GM19328 (cell line): ENCODE measurements around the gene LEMD2.

Experiments
- ATAC-seq: cut with Tn5 transposase; IDR thresholded peaks from one replicate; pipeline ENCODE4 v1.9.1; 2021; ENCODE audit warnings: mild to moderate bottlenecking, moderate library complexity; ENCODE audit not compliant: unreplicated experiment

The LEMD2 gene

GRCh38 chr6:33820243-33820642 lies 31.3 kb upstream of the LEMD2 start:
- no peak for ATAC-seq

DNA sequence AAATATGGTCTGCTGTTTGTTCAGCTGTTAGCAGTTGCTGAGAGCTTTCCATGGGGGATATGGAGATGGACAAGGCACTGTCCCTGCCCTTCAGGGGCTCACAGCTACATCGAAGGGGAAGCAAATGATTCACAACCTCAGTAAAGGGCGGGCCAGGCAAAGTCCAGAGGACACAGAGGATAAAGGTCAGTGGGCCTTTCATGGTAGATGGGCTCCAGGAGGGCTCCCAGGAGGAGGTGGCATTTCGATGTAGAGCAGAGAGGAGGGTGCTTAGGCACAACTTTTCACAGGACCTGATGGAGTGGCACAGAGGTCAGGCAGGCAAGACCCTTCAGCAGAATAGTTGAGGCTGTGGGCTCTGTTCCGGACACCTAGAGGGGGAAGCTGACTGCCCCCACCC lies 30.1 kb upstream of the LEMD2 start:
- no peak for ATAC-seq

DNA sequence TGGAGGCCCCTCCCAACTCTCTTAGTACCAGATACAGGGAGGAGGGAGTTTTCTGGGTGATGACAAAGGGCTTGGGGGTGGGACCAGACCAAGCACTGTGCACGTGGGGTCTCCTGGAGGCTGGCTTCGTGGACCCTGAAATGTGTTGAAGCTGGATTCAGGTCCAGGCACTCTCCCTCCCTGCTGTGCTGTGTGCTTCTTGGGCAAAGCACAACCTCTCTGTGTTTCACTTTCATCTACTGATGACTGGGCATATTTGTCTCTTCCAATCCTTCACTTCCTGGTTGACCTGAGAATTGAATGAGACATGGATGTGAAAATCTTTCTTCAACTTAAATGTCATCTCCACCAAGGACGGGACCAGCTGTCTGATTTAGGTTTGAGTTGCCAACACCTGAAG lies 29.4 kb upstream of the LEMD2 start:
- no peak for ATAC-seq

DNA sequence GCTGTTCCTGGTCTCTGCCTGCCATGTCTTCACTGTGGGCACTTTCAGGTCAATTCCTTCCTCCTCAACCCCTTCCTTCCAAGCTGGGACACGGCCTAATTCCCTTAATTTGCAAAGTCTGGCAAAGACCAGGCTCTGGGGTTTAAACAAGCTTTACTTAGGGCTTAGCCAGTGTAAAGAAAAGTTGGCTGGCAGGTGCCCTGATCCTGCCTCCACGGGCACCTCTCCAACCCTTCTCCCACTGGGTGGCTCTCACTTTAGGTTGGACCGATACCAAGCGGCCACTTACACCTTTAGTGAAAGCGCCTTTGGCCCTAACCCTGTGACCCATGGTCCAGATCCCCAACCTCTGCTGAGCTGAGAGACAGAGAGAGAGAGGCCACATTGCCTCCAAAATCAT lies 28.6 kb upstream of the LEMD2 start:
- ATAC-seq, result no peak

DNA sequence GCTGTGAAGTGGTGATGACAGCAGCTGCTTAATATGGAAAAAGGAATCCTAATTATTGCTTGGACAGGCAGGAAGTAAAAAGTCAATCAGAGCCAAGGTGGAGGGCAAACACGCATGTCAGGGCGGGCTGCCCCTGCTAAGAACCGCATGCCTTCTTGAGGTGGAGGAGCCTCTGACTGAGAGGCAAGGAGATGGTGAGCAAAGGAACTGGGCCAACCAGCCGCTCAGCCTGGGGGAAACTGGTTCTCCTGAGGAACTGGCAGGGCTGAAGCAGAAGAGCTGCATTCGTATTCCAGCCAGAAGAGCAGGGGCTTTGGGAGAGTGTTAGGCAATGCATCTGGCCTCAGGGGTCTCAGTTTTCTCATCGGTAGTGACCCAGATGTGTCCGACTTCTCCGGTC lies 28.0 kb upstream of the LEMD2 start:
- ATAC-seq, result no peak

GRCh38 chr6:33815854-33816253 lies 26.9 kb upstream of the LEMD2 start:
- no peak for ATAC-seq

GRCh38 chr6:33813990-33814985 lies 25.4 kb upstream of the LEMD2 start:
- ATAC-seq, result no peak

GRCh38 chr6:33813246-33813904 lies 24.4 kb upstream of the LEMD2 start:
- no peak for ATAC-seq

DNA sequence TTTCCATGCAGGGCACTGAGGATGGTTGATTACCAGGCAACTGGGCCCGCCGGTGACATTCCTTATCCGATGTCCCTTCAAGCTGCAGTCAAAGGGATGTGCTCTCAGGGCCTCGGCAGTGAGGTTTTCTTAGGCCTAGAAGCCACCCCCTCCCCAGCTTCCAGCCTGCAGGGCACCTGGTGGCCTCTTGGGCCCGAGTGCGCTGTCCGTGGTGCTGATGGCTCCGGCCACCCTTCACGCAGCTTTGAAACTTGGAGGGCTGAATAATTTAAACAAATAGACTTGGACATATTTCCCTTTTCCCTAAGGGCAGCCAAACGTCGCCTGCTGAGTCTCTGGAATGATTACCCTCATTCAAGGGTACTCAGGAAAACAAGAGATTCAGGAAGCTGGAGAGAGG lies 23.7 kb upstream of the LEMD2 start:
- ATAC-seq, result no peak

DNA sequence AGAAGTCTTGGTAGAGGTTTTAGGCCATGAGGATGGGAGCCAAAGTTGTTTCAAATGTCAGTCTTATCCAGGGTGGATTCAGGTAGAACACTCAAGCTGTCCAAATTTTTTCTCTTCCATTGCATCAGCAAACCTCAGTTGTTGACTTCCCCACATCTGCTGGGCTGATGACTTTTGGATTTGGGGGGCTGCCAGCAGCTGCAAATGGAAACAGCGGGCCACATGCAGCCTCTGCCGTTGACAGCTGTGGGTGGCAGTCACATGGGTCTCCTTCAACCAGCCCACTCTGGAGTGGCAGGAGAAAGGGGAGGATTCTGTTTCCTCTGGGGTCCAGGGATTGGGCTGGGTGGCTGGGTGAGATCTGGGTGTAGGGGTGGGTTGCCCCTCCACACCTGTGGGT lies 20.7 kb upstream of the LEMD2 start:
- ATAC-seq, result no peak

DNA sequence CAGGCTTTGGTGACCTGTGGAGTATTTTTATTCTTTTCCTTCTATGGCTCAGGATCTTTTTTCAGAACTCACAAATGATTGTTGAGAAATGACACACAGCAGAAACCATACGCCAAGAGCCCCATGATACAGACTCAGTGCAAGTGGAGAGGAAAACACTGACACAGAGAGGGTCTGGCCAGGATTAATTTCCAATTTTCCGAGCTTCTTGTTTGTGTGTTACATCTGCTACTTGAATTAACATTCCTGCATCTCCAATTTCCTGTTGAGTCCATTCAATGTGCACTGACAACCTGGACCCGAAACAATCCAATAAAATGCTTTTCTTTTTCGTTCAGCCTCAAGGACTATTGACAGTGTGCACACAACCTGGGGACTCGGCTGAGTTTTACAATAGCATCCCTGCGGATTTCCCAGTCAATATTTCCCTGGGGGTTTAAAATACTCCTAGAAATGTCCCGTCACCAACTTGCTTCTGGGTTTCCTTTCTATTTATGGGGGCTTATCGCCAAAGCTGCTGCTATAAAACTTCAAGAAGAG lies 19.8 kb upstream of the LEMD2 start:
- no peak for ATAC-seq

DNA sequence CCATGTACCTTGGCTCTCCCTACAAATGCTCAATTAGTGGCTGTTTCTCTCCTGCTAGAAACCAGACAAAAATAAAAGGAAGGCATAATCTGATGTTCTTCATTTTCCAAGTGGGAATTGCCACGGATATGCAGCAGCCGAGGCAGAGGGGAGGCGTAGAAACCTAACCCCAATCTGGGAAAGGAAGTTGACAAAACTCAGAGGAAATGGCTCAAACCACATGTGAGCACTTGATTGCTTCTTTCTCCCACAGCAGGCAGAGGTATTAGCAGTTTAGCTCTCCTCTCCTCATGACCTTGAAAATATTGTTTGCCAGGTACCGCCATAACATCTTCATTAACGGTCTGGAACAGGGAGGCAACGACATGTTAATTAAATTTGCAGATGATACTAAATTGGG lies 18.7 kb upstream of the LEMD2 start:
- ATAC-seq, result no peak

GRCh38 chr6:33806841-33807240 lies 17.9 kb upstream of the LEMD2 start:
- no peak for ATAC-seq

GRCh38 chr6:33803571-33804053 lies 14.7 kb upstream of the LEMD2 start, which contains the start of gene MLN:
Gene MLN (minus strand): TSS chr6:33804003. CDS start chr6:33801163, 2,840 bp downstream.
- no peak for ATAC-seq

- no peak for ATAC-seq
Observed at GRCh38 chr6:33802186-33802958, 13.4 kb upstream of the LEMD2 start.

DNA sequence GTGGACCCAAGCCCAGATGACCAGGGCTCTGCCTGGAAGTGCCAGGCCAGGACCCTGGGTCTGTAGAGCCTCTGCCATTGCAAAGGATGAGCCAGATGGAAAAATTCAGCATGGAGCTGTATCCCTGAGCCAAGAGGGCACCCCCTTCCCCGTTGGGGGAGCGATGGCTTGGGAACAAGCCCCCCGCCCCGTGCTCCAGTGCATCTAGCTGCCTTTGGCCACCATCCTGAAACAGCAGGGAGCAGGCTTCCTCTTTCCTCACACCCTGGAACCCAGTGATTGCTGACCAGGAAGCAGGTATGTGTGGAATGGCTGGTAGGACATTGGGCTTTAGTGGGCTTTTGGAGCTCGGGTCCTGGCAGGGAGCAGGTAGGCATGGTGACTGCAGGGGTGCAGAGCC lies 12.7 kb upstream of the LEMD2 start:
- ATAC-seq, result no peak

DNA sequence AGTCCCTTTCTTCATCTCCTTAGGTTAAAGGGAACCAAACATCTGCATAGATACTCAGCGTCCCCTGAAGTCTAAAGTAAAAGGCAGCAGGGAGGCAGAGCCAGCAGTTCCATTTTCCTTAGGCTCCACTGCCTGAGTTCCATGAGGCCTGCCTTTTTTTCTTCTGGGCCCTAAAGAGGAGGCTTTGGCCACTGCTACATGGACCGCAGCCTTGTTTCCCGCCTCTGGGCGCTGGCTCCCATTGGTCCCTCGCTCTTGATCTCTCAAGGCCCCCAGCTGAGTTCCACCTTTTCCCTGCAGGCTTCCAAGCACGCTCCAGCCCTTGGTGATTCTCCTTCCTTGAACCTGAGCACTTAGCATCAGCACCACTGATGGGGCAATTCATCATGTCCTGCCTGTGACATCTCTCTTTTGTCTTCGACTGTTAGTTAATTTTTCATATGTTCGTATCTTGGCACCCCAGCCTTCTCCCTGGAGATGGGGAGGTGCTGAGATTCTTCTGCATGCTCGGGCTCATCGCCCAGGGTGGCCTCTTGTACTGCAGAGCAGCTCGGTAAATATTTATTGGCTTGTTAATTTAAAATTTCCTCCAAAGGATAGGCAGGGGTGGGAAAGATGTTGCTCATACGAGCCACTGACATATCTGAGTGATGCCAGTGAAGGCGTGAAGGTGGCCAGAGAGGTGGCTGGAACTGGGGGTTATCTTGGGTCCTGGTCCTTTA lies 11.5 kb upstream of the LEMD2 start:
- ATAC-seq, result no peak

DNA sequence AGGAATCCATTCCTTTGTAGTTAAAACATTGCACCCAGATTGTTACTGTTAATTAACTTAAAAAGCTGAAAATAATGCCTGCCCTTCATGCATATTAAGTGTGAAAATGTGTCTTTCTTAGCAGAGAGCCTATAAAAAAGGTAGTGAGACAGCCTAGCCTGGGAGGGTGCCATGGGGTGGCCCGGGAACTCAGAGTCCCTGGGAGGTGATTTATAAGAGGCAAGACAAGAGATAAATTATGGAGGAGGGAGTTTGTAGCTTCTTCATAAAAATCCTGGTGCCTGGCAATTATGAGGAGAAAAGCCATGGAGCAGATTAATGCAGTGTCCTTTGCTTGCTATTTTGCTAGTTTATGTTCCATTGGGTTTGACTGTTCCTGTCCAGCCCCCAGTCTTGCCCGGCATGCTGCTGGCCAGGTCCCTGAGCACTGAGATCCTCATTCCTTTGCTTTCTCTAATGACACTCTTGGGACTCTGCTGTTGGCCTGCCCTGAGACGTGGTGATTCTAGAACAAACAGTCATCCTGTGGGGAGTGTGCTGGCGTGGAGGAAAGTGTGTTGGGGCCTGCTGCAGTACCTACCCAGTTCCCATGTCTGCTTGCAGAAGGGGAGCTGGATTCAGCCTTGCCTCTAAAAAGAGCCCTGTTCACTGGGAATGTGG lies 10.7 kb upstream of the LEMD2 start:
- no peak for ATAC-seq

GRCh38 chr6:33798343-33798848 lies 9.5 kb upstream of the LEMD2 start:
- no peak for ATAC-seq
